HepG2 (cell line): ENCODE data around the gene ZFPL1. TPM values are rescaled to one million over a fixed set of nuclear protein-coding genes. Genes with fewer than 3 reads are reported as not detected.

Experiments used
- FOXK2 ChIP-seq: fragments of 450-650 bp; IDR thresholded peaks from 2 replicates; pipeline ENCODE4 v1.6.1; 2016
- HHEX ChIP-seq: IDR thresholded peaks from 2 replicates; pipeline ENCODE4 v1.6.1; 2016; ENCODE audit warnings: control low read depth
- ZBTB7A ChIP-seq: sonication (generic); formaldehyde crosslinking; IDR thresholded peaks from 2 replicates; pipeline ENCODE4 v1.8.0; 2022; ENCODE audit warnings: mild to moderate bottlenecking, missing genetic modification reagents
- ZNF180 ChIP-seq: sonication (generic); formaldehyde crosslinking; IDR thresholded peaks from 2 replicates; pipeline ENCODE4 v1.4.0; 2020; ENCODE audit warnings: low read depth, missing genetic modification reagents, borderline replicate concordance
- ZNF232 ChIP-seq: sonication (generic); formaldehyde crosslinking; IDR thresholded peaks from 2 replicates; pipeline ENCODE4 v1.4.0; 2020; ENCODE audit warnings: missing genetic modification reagents, borderline replicate concordance
- ZNF674 ChIP-seq: sonication (generic); formaldehyde crosslinking; IDR thresholded peaks from 2 replicates; pipeline ENCODE4 v1.5.0; 2020; ENCODE audit warnings: low read depth, mild to moderate bottlenecking, missing genetic modification reagents
- ZNF737 ChIP-seq: sonication (generic); formaldehyde crosslinking; IDR thresholded peaks from 2 replicates; pipeline ENCODE4 v1.5.0; 2020; ENCODE audit warnings: missing genetic modification reagents, mild to moderate bottlenecking, borderline replicate concordance
- polyA plus RNA-seq, 8 experiments: library from polyadenylated mRNA; depleted of rRNA in 3 of 8; stranded (reverse) in 7 of 8; unstranded in 1 of 8; fragments of >200 nt; fragmentation: Illumina TruSeq in 4 of 8; extraction: Trizol in 4 of 8; gene quantifications; 2 replicates each; pipeline versions ENCODE4 v1.2.1 to v1.2.3, GENCODE V29; 2011 to 2016; ENCODE audit warnings: low read depth in 4 of 8, missing spikeins in 1 of 8, mixed read lengths in 1 of 8; ENCODE audit not compliant: insufficient read depth in 1 of 8
- total RNA-seq, 5 experiments: library from RNA; depleted of rRNA; stranded (reverse); fragments of >200 nt; fragmentation: Illumina TruSeq; extraction: Trizol; gene quantifications; 2 replicates each; pipeline ENCODE4 v1.2.3, GENCODE V29; 2016; ENCODE audit warnings: low read depth in 1 of 5
- TF ChIP-seq, protein P1 (sequence below): sonication (generic); formaldehyde crosslinking; IDR thresholded peaks from 2 replicates; pipeline ENCODE4 v1.4.0; 2020; ENCODE audit warnings: missing genetic modification reagents
- TF ChIP-seq, protein P2 (sequence below): sonication (generic); formaldehyde crosslinking; IDR thresholded peaks from 2 replicates; pipeline ENCODE4 v1.5.0; 2020; ENCODE audit warnings: mild to moderate bottlenecking, missing genetic modification reagents
- TF ChIP-seq, protein P3 (sequence below): sonication (generic); formaldehyde crosslinking; IDR thresholded peaks from 2 replicates; pipeline ENCODE4 v1.8.0; 2022; ENCODE audit warnings: missing genetic modification reagents, mild to moderate bottlenecking, moderate library complexity, borderline replicate concordance
- TF ChIP-seq, protein P4 (sequence below): sonication (generic); formaldehyde crosslinking; IDR thresholded peaks from one replicate; pipeline ENCODE4 v1.5.1; 2020; ENCODE audit warnings: mild to moderate bottlenecking, missing genetic modification reagents; ENCODE audit errors: not compliant biosample characterization
- TF ChIP-seq, protein P5 (sequence below): sonication (generic); formaldehyde crosslinking; IDR thresholded peaks from 2 replicates; pipeline ENCODE4 v1.5.0; 2020; ENCODE audit warnings: missing genetic modification reagents, mild to moderate bottlenecking, borderline replicate concordance

ZFPL1 gene
- total and polyA plus RNA-seq, 2 of the 13 experiments (the other 11 are each of a cell fraction or from before 2014, with no cell fraction given): 32.2 to 56.0 TPM

DNA sequence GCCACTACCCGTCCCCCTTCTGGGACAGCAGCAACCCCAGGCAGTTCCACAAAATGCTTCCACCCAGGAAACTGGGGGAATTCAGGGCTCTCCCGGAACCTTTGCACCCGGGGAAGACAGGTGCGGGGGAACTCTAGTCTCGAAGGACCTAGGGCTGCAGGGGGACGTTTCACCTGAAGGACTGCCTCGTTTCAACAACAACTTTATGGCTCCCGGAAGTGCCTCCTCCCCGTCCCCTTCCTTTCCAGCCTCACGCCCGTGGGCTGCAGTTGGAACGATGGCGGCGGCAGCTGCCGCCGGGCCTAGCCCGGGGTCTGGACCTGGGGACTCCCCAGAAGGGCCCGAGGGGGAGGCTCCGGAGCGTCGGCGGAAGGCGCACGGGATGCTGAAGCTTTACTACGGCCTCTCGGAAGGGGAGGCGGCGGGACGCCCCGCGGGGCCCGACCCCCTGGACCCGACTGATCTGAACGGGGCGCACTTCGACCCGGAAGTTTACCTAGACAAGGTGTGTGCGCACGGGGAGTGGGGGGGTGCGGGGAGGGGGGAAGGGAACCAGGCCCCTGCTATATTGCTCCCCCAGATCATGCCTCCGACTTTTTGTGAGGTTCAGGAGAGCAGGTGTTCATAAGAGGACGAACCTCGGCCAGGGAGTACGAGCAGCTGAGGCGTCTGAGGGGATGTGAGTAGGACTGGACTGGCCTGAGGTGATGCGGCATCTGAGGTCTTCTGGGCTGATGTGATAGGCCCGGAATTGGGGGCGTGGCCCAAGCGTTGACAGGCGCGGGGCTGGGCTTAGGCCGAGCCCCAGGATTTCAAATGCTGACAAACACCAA, 12.2 kb downstream of the ZFPL1 start, which contains the start of gene VPS51 (continued):
- TF ChIP-seq ZNF674 (CRISPR knock-in tag) (no peak), ZNF737 (no peak; the same call in 1 of the 2 replicates), FOXK2 (peak; percentile 55; the same call in 1 of the 2 replicates), ZNF232 (CRISPR knock-in tag) (peak; percentile 59; the same call in 1 of the 2 replicates), ZNF180 (CRISPR knock-in tag) (no peak), ZBTB7A (no peak), HHEX (CRISPR knock-in tag) (no peak)
- TF ChIP-seq, protein P1, sequence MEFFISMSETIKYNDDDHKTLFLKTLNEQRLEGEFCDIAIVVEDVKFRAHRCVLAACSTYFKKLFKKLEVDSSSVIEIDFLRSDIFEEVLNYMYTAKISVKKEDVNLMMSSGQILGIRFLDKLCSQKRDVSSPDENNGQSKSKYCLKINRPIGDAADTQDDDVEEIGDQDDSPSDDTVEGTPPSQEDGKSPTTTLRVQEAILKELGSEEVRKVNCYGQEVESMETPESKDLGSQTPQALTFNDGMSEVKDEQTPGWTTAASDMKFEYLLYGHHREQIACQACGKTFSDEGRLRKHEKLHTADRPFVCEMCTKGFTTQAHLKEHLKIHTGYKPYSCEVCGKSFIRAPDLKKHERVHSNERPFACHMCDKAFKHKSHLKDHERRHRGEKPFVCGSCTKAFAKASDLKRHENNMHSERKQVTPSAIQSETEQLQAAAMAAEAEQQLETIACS (CRISPR knock-in tag): no peak
- TF ChIP-seq, protein P2, sequence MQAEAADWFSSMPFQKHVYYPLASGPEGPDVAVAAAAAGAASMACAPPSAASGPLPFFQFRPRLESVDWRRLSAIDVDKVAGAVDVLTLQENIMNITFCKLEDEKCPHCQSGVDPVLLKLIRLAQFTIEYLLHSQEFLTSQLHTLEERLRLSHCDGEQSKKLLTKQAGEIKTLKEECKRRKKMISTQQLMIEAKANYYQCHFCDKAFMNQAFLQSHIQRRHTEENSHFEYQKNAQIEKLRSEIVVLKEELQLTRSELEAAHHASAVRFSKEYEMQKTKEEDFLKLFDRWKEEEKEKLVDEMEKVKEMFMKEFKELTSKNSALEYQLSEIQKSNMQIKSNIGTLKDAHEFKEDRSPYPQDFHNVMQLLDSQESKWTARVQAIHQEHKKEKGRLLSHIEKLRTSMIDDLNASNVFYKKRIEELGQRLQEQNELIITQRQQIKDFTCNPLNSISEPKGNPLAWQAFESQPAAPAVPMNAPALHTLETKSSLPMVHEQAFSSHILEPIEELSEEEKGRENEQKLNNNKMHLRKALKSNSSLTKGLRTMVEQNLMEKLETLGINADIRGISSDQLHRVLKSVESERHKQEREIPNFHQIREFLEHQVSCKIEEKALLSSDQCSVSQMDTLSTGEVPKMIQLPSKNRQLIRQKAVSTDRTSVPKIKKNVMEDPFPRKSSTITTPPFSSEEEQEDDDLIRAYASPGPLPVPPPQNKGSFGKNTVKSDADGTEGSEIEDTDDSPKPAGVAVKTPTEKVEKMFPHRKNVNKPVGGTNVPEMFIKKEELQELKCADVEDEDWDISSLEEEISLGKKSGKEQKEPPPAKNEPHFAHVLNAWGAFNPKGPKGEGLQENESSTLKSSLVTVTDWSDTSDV (CRISPR knock-in tag): 0 out of 2 replicates have a peak, but pooled peaks have one; percentile 61
- TF ChIP-seq, protein P3, sequence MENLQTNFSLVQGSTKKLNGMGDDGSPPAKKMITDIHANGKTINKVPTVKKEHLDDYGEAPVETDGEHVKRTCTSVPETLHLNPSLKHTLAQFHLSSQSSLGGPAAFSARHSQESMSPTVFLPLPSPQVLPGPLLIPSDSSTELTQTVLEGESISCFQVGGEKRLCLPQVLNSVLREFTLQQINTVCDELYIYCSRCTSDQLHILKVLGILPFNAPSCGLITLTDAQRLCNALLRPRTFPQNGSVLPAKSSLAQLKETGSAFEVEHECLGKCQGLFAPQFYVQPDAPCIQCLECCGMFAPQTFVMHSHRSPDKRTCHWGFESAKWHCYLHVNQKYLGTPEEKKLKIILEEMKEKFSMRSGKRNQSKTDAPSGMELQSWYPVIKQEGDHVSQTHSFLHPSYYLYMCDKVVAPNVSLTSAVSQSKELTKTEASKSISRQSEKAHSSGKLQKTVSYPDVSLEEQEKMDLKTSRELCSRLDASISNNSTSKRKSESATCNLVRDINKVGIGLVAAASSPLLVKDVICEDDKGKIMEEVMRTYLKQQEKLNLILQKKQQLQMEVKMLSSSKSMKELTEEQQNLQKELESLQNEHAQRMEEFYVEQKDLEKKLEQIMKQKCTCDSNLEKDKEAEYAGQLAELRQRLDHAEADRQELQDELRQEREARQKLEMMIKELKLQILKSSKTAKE (CRISPR knock-in tag): no peak
- TF ChIP-seq, protein P4, sequence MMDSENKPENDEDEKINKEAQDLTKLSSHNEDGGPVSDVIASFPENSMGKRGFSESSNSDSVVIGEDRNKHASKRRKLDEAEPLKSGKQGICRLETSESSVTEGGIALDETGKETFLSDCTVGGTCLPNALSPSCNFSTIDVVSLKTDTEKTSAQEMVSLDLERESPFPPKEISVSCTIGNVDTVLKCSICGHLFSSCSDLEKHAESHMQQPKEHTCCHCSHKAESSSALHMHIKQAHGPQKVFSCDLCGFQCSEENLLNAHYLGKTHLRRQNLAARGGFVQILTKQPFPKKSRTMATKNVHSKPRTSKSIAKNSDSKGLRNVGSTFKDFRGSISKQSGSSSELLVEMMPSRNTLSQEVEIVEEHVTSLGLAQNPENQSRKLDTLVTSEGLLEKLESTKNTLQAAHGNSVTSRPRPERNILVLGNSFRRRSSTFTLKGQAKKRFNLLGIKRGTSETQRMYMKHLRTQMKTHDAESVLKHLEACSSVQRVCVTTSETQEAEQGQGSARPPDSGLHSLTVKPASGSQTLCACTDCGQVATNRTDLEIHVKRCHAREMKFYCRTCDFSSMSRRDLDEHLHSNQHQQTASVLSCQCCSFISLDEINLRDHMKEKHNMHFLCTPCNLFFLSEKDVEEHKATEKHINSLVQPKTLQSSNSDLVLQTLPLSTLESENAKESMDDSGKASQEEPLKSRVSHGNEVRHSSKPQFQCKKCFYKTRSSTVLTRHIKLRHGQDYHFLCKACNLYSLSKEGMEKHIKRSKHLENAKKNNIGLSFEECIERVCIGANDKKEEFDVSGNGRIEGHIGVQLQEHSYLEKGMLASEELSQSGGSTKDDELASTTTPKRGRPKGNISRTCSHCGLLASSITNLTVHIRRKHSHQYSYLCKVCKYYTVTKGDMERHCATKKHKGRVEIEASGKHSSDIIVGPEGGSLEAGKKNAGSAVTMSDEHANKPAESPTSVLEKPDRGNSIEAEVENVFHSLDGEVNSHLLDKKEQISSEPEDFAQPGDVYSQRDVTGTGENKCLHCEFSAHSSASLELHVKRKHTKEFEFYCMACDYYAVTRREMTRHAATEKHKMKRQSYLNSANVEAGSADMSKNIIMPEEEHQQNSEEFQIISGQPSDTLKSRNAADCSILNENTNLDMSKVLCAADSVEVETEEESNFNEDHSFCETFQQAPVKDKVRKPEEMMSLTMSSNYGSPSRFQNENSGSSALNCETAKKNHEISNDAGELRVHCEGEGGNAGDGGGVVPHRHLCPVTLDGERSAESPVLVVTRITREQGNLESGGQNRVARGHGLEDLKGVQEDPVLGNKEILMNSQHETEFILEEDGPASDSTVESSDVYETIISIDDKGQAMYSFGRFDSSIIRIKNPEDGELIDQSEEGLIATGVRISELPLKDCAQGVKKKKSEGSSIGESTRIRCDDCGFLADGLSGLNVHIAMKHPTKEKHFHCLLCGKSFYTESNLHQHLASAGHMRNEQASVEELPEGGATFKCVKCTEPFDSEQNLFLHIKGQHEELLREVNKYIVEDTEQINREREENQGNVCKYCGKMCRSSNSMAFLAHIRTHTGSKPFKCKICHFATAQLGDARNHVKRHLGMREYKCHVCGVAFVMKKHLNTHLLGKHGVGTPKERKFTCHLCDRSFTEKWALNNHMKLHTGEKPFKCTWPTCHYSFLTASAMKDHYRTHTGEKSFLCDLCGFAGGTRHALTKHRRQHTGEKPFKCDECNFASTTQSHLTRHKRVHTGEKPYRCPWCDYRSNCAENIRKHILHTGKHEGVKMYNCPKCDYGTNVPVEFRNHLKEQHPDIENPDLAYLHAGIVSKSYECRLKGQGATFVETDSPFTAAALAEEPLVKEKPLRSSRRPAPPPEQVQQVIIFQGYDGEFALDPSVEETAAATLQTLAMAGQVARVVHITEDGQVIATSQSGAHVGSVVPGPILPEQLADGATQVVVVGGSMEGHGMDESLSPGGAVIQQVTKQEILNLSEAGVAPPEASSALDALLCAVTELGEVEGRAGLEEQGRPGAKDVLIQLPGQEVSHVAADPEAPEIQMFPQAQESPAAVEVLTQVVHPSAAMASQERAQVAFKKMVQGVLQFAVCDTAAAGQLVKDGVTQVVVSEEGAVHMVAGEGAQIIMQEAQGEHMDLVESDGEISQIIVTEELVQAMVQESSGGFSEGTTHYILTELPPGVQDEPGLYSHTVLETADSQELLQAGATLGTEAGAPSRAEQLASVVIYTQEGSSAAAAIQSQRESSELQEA (CRISPR knock-in tag): no peak
- TF ChIP-seq, protein P5, sequence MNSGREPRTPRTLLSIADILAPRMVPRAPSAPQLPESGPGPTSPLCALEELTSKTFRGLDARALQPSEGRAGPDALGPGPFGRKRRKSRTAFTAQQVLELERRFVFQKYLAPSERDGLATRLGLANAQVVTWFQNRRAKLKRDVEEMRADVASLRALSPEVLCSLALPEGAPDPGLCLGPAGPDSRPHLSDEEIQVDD (CRISPR knock-in tag): no peak
